Activated CD4-positive, CD25-positive, alpha-beta regulatory T cell treated with anti-CD3 and anti-CD28 coated beads, Interleukin-2, amount 50 U/mL, for 16 hours (primary cell): ENCODE results near the gene MAOA.
"Not testable (repeated sequence)": the region's sequence is repeated elsewhere in the genome, so short reads cannot be mapped to it uniquely, and the experiment has no call there.

Experiments
- DNase-seq: peaks from one replicate; pipeline ENCODE4 v3.0.0-alpha.2; 2020; ENCODE audit warnings: low read depth, low spot score

Gene MAOA

DNA sequence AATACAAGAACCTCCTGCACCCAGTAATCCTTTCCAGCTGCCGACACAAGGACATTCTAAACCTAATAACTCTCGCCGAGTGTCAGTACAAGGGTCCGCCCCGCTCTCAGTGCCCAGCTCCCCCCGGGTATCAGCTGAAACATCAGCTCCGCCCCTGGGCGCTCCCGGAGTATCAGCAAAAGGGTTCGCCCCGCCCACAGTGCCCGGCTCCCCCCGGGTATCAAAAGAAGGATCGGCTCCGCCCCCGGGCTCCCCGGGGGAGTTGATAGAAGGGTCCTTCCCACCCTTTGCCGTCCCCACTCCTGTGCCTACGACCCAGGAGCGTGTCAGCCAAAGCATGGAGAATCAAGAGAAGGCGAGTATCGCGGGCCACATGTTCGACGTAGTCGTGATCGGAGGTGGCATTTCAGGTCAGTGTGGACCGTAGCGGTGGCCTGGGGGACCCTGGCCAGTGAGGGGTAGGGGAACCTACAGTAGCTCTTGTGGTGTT is at the start of gene MAOA:
Gene MAOA, plus strand, starts transcription at position 295 of the 490 bp plus-strand sequence. Its CDS starts 43 bp downstream, at position 338.
- DNase-seq, result no peak

DNA sequence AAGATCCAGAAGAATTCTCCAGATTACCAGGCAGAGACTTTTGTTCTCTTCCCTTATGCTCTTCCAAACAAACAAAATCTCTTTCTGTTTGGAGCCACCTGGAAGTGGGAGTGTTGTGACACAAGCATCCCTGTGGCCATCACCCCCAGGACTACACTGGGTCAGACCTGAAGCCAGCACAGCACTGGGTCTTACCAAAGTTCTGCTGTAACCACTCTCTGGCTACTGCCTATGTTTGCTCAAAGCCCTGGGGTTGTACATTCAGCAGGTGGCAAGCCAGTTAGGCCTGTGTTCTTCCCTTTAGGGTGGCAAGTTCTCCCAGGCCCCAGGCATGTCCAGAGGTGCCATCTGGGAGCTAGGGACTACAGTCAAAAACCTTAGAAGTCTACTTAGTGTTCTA is 43.7 kb upstream of the MAOA start:
- DNase-seq, result no peak

DNA sequence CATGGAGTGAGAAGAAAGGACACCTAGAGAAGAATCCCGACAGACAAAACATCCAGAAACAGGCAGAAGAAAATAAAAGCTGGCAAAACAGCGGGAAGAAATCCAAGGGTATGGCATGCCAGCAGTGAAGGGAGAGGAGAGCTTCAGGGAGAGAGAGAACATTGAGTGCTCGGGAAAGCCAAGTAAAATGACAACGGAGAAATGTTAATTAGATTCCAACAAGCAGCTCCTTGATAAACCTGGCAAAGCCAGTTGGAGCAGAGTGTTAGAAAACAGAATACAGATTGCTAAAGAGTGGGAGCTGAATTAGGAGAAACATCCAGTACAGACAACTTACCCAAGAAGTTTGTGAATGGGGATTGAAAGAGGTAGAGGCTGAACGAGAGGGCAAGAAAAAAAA is 40.4 kb upstream of the MAOA start:
- no peak for DNase-seq

DNA sequence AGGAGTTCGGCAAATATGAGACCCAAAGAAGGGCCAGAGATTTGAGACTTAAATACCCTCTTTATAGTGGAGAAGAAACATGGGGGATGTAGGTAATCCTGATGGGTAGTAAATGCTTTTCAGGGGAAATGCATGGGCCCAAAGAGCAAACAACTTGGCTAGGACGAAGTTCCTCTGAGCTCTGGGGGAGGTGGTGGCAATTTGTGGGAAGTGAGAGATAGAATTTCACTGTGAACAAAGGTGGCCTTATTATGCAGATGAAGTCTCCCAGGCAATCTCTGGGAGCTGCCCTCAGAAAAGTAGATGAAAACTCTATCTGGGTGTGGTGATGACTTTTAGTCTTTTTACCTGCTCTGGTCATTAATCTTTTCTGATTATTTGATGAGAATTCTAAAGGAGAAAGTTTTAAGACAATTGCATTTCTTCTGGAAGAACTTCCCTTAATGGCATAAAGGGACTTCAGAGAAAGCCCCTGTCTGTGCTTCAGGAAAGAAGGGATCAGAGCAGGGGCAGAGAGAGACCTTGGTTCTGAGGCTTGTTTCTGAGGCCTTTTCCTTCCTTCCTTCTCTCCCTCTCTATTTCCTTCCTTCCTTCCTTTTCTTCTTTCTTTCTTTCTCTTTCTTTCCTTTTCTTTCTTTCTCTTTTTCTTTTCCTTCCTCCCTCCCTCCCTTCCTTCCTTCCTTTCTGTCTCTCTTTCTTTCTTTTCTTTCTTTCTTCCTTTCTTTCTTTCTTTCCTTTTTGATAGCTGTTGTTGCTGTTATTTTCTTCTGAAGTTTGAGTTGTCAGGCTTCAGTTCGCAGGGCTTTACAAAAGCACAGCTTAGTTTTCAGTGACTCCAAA is 37.5 kb upstream of the MAOA start:
- no peak for DNase-seq

DNA sequence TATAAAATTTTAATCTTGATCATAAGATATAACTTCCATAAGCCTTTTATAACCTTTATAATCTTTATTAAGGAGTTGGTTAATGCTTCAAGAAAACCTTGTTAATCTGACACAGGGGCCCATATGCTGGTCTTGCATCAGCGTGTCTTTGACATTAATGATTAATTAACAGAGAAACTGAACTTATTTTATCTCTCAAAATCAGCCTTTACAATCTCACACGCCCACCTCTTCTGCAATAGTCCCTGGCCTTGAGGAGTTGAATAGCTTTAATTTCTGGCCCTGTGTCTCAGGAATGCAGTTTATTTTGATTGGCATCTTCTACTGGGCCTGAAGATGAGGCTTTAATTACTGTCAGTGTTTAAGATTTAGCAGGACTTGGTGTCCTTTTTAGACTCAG is 36.2 kb upstream of the MAOA start:
- DNase-seq, result not testable (repeated sequence)

DNA sequence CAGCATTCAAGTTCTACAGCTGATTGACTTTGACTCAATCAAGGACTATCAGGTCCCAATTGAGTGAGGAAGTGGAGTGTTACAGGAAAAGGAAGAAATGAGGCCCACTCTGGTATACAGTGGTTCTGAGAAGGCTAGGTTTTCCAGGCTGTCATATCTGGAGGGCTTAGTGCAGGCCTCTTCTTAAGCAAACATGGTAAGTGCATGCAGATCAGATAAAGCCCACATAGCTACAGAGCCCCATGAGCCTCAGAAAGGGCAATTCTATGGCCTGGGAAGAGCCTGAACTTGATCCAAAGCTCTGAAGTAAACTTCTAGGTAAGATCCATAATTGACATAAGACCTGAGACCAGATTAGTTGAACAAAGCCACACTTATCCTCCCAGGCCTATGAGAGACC is 29.0 kb upstream of the MAOA start:
- DNase-seq, result no peak

DNA sequence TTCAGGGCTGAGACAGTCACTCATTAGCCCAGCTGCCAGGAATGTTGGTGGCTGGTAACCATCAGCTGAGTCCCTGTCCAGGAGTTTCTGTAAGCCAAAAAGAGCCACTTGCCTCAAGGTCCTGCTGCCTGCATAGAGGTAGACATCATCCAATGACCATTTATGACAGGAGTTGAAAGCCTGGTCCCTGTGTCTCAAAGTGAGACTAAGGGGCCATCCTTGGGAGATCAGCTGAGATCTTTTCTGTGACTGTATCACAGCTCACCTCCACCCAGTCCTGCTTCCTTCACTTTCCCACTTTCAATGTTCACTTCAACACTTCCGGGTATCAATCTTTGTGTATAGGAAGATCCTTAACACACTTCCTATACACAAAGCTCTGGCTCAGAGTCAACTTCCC is 28.4 kb upstream of the MAOA start:
- no peak for DNase-seq

DNA sequence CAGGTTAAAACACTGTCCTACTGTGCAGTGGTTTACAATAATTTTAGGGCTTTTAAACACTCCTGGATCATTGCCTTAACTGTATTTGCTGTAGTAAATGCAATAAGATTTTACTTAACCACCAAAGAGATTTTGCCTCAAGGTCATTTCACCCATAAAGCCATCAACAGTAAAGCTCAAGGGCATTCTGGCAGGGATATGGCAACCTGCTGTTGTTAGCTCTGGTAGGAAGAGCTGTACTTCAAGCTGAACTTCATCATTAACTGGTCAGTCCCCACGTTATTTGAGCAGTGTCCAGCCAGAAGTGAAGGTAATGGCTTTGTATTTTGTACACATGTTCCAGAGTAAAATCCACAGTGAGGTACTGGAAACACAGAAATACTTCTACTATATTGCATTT is 26.9 kb upstream of the MAOA start:
- DNase-seq, result no peak

DNA sequence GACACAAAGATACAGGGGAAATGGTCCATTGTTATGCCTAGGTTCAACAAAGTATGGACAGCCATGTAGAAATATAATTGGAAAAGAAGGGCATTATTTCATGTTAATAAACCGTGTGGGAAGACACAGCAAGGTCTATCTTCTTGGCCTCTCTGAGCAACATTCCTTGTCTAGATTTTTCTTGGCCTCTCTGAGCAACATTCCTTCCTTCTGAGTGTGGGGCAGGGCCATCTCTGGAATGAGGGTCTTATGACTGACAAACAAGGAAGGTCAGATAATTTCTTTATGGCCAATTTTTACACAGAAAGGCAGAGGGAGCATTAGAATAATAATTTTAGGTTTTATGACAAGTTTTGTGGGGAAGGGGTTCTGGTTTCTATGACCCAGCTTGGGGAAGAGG is 24.3 kb upstream of the MAOA start:
- DNase-seq, result no peak

DNA sequence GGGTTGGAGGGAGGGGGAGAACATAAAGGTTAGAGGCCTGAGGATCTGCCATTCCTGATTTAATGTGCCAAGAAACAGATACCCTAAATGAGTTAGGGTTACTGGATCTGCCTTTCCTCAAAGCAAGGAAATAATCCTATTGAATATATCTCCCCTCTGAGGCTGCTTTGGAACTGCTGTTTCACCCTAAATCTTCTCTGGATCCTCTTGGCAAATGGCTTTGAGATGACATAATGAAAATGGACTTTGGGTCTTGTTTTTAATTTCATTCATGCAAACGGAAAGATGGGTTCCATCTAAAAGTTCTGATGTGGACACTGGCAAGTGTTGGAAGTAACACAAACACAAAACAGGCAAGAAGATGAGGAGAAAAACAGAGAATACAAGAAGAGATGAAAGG is 23.0 kb upstream of the MAOA start:
- no peak for DNase-seq

DNA sequence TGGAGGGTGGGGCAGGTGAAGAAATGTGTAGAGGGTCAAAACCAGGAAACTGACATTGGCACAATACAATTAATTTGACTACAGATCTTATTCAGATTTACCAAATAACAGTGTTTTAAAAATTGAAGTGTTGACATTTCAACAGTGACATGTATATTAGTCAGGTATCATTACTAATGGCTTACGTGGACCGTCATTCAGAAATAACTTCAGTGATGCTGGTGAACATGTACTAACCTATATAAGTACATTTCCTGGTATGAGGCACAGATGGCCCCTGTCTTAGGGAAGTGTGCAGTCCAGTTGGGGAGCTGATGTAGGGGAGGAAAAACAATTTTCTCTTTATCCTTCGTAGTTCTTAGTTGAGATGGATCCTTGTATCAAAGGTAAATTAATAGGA is 22.3 kb upstream of the MAOA start:
- no peak for DNase-seq

DNA sequence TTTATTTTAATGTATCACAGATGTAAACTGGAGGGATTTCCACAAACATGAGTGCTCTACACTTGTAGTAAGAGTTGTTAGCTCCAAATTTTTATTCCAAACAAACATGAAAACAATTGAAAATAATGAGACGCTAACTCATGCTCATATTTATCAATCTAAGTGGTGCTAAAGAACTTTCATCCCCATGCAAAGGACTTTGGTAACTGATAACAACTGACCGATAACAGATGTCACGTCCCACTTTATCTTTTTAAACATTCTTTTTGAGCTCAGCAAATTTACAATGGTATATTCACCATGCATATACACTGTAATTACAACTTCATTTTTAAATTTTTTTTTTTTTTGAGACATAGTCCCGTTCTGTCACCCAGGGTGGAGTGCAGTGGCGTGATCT is 15.6 kb upstream of the MAOA start:
- DNase-seq, result no peak

DNA sequence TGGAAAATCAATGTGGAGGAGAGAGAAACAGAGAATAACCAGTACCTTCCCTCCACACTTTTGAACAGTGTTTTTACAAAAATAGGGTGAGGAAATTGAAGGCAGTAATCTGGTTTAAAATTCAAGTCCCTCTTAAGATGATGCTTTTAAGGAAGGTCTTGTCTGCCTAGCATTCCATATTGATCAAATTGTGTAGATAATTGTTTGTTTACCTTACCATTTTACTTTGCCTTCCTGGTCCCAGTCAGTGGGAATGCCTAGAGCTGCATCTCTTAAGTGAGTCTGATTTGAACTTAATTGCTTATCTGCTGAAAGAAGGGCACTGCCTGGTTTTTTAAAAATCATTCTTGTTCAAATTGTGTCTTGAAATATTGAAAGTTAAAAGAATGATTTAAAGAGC is 14.4 kb upstream of the MAOA start:
- no peak for DNase-seq

DNA sequence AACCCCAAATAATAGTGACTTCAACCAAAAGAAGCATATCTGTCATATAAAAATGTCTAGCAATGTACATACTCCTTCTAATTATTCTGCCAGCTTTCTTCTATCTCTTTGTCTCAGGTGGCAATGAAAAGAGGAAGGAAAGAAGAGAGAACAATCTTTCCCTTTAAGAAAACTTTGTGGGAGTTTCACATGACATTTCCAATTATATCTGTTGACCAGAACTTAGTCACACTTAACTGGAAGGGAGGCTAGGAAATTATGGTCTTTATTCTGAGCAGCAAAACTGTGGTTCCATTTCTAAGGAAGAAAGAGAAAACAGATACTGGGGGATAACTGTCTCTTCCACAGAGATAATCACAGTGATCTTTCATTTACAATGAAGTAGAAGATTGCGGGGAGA is 12.9 kb upstream of the MAOA start:
- DNase-seq, result no peak

DNA sequence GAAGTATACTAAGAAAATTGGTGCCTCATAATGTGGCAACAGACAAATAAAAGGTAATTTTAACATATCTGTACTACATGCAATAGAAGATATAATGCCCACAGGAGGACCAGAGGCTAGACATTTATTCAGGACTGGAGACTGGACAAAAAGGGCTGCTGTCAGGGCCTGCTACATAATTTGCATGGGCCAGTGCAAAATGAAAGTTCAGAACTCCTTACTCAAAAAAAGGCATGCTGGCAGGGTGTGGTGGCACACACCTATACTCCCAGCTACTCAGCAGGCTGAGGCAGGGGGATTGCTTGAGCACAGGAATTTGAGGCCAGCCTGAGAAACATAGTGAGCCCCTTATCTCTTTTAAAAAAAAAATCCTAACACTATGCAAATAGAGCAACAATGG is 12.4 kb upstream of the MAOA start:
- no peak for DNase-seq

DNA sequence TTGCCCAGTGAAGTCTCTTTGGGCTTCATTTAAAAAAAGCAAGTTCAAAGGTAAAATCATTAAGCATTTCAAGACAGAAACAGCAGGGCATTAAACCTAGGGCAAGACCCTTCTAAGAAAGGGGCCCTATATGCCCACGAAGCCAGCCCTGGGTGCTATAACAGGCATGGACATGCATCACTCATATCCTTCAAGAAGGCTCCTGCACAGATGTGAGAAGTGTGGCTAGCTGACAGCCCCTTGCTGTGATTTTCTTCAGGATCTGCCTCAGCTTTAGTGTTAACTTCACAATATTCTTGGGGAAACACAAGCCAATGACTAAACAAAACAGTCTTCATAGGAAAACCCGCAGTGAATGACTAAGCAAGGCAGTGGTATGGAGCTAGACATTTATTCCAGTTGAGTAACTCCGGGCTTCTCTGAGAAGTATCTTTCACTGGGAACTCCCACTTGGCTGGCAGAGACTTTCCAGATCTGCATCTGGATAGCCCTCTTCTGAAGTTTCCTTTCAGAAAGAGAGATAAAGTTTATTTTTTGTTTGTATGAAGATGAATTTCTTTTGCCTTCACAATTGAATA is 11.9 kb upstream of the MAOA start:
- DNase-seq, result no peak

DNA sequence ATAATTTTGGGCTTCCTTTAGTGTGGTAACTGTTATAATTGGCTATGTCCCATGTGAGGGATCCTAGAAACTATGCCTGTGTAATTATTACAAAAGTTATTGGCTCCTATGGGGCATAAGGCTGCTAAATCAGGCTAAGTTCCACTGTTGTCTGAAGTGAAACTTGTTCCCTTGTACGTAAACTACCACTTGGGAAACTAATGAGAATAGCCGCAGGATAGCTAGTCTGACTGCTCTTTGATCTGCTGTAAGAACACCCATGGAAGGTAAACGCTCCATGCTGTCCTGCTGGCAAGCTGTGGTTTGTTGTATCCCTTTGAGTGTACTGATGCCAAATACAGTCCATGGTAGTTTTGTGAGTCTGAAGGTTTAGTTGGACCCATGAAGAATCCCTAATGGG is 9.3 kb upstream of the MAOA start:
- no peak for DNase-seq

DNA sequence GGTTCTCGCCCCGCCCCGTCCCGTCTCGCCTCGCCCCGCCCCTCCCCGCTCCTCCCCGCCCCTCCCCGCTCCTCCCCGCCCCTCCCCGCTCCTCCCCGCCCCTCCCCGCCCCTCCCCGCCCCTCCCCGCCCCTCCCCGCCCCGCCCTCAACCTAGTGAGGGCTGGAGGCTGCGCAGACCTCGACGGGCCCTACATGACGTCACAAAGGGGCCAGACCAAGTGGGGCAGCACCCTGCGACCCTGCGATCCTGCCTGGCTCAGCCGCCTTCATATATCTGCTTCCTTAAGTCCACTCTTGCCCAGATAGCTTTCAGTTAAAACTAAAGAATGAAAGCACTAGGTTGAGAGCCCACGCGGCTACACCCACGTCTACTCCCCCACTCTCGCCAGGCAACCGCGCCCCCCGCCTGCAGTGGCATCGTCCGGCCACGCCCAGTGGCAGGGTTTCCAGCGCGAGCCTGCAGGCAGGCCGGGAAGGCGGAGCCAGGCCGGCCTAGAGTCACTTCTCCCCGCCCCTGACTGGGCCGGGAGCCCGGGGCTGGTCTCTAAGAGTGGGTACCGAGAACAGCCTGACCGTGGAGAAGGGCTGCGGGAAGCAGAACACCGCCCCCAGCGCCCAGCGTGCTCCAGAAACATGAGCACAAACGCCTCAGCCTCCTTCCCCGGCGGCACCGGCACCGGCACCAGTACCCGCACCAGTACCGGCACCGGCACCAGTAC is 1.5 kb upstream of the MAOA start:
- DNase-seq, result peak; percentile 64

DNA sequence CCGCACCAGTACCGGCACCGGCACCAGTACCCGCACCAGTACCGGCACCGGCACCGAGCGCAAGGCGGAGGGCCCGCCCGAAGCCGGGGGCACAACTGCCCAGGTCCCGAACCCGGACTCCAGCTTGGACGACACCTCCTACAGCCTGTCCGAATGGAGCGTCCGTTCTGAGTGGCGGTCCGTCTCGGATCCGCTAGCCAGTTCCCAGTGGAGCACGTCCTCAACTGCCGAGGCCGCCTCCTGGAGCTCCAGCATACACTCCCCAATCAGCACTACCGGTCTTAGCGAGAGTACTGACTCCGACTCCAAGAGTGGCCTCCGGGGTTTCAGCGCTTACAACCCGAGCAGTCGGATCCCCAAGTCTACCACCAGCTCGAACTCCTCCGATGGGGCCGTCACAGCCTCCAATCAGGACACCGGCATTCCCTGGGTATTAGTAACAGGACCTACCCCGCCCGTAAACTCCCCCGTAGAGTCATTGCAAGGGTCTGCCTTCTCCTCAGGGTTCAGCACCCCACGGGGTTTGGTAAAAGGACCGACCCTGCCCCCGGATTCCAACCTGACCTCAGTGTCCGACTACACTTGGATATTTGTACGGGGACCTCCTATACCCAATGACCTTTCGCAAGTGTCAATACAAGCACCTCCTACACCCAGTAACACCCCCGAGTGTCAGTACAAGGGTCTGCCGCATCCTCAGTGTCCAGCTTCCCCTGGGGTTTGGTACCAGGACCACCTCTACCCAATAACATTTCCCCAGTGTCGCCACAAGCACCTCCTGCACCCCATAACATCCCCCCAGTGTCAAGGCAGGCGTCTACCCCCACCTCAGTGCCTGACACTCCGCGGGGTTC is 721 bp upstream of the MAOA start:
- no peak for DNase-seq

DNA sequence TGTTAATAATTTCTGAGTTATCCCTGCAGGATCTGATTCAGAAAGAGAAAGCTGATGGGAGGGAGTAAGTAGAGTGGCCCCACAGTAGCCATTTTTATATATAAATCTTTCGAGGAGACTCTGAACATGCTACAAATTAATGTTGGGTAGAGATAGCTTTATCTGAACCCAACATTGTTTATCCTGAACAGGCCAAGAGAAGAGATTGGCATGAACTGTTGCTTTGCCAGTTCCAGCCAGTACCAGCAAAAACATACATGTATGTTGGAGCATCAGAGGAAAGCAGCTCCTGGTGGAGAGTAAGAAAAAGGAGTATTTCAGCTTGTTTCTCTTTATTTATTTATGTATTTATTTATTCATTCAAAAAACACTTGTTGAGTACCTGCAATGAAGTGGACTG is 1.6 kb downstream of the MAOA start:
- no peak for DNase-seq

DNA sequence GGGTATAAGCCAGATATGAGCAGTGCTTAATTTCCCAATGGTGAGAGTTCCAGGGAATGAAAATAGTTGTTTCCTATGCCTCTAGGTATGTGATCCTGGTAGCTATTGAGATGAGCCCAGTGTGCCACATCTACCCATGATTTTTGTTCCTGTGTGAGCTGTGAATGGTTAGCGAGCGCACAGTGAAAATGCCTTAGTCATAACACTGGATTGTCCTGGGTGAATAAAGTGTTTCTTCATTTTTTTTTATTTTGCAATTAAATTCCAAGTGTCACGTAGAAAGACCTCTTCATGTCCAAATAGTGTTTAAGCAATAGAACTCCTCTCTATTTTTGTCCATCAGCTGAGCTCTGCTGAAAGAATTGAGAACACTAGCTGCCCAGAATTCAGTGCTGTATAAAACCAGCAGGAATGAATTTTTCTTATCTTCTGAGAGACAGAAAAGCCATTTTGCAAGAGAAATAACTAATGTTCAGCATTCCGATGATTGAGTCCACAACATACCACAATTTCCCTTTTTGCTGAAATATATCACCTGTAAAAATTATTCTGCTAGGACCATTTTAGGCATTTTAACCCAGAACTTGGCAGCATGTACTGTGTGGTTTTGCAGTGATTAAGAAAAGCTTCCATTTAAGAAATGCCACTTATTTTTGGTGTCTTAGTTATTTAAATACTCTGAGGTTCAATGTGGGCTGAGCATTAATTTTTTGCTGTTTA is 5.6 kb downstream of the MAOA start:
- no peak for DNase-seq
